Stimulated activated memory B cell treated with anti-CD40 and anti-IgM and Interleukin-4, amounts not matched to agents 10 μg/mL and 1 μg/mL and 100 μg/mL, for 72 hours (primary cell): ENCODE measurements around the gene LRRC3.

Source experiments
- ATAC-seq: fragments of 150-1000 bp; cut with Tn5 transposase; 2 replicates; pipeline ENCODE4 v1.10.0; 2021
- H3K27ac Mint-ChIP-seq: one replicate; pipeline ENCODE4 v1.8.0; 2022; ENCODE audit warnings: mild to moderate bottlenecking, mixed read lengths
- H3K27me3 Mint-ChIP-seq: one replicate; pipeline ENCODE4 v1.8.0; 2022; ENCODE audit warnings: mixed read lengths
- H3K36me3 Mint-ChIP-seq: one replicate; pipeline ENCODE4 v1.8.0; 2022; ENCODE audit warnings: mixed read lengths
- H3K4me1 Mint-ChIP-seq: one replicate; pipeline ENCODE4 v1.8.0; 2022; ENCODE audit warnings: mixed read lengths
- H3K4me3 Mint-ChIP-seq: one replicate; pipeline ENCODE4 v1.8.0; 2022; ENCODE audit warnings: mild to moderate bottlenecking, moderate library complexity, mixed read lengths
- H3K9me3 Mint-ChIP-seq: one replicate; pipeline ENCODE4 v1.8.0; 2022; ENCODE audit warnings: mixed read lengths

Gene LRRC3

GRCh38 chr21:44420416-44421205 is 34.7 kb upstream of the LRRC3 start:
- no peak for ATAC-seq
- Mint-ChIP-seq H3K27ac (no peak overlapping the region), H3K4me3 (no peak overlapping the region), H3K4me1 (peaks cover 11% of the 10 kb centered on the region), H3K36me3 (peaks cover 8% of the 10 kb centered on the region), H3K27me3 (no peaks in the 10 kb centered on the region), H3K9me3 (peaks cover 7% of the 10 kb centered on the region)

- Mint-ChIP-seq H3K4me3 (no peak overlapping the region), H3K36me3 (peaks cover 8% of the 10 kb centered on the region), H3K9me3 (peaks cover 7% of the 10 kb centered on the region), H3K27ac (no peak overlapping the region), H3K27me3 (no peaks in the 10 kb centered on the region), H3K4me1 (peaks cover 11% of the 10 kb centered on the region)
- no peak for ATAC-seq
Measured at GRCh38 chr21:44421901-44422840, 33.1 kb upstream of the LRRC3 start.

- Mint-ChIP-seq H3K27ac (peak overlapping the region; percentile 80), H3K36me3 (peaks cover 8% of the 10 kb centered on the region), H3K4me3 (peak overlapping the region; percentile 35), H3K9me3 (peaks cover 7% of the 10 kb centered on the region), H3K4me1 (peaks cover 11% of the 10 kb centered on the region), H3K27me3 (no peaks in the 10 kb centered on the region)
- ATAC-seq = peak; percentile 61
Measured at GRCh38 chr21:44423312-44423821, 31.9 kb upstream of the LRRC3 start.

GRCh38 chr21:44423941-44424607 is 31.2 kb upstream of the LRRC3 start:
- peak overlapping the region; percentile 80 for H3K27ac Mint-ChIP-seq
- ATAC-seq = no peak
- H3K9me3 Mint-ChIP-seq = peaks cover 10% of the 10 kb centered on the region
- peaks cover 11% of the 10 kb centered on the region for H3K4me1 Mint-ChIP-seq
- H3K27me3 Mint-ChIP-seq = no peaks in the 10 kb centered on the region
- H3K36me3 Mint-ChIP-seq = peaks cover 7% of the 10 kb centered on the region
- peak overlapping the region; percentile 5 for H3K4me3 Mint-ChIP-seq

GRCh38 chr21:44424608-44425306 is 30.6 kb upstream of the LRRC3 start:
- ATAC-seq = no peak
- Mint-ChIP-seq H3K27me3 (no peaks in the 10 kb centered on the region), H3K36me3 (peaks cover under 1% of the 10 kb centered on the region), H3K27ac (no peak overlapping the region), H3K4me3 (peak overlapping the region; percentile 5), H3K9me3 (peaks cover 7% of the 10 kb centered on the region), H3K4me1 (peaks cover 11% of the 10 kb centered on the region)

GRCh38 chr21:44425307-44425894 is 29.9 kb upstream of the LRRC3 start:
- peak overlapping the region; percentile 43 for H3K4me3 Mint-ChIP-seq
- no peak for ATAC-seq
- no peaks in the 10 kb centered on the region for H3K27me3 Mint-ChIP-seq
- peaks cover 11% of the 10 kb centered on the region for H3K4me1 Mint-ChIP-seq
- no peak overlapping the region for H3K27ac Mint-ChIP-seq
- no peaks in the 10 kb centered on the region for H3K36me3 Mint-ChIP-seq
- peaks cover 9% of the 10 kb centered on the region for H3K9me3 Mint-ChIP-seq

GRCh38 chr21:44425895-44426662 is 29.2 kb upstream of the LRRC3 start:
- no peak for ATAC-seq
- peak overlapping the region; percentile 43 for H3K4me3 Mint-ChIP-seq
- peaks cover 4% of the 10 kb centered on the region for H3K36me3 Mint-ChIP-seq
- peaks cover 13% of the 10 kb centered on the region for H3K9me3 Mint-ChIP-seq
- no peaks in the 10 kb centered on the region for H3K27me3 Mint-ChIP-seq
- H3K4me1 Mint-ChIP-seq = peaks cover 11% of the 10 kb centered on the region
- H3K27ac Mint-ChIP-seq = no peak overlapping the region

GRCh38 chr21:44426663-44427191 is 28.6 kb upstream of the LRRC3 start:
- H3K27ac Mint-ChIP-seq = no peak overlapping the region
- H3K4me3 Mint-ChIP-seq = no peak overlapping the region
- peaks cover 11% of the 10 kb centered on the region for H3K4me1 Mint-ChIP-seq
- peaks cover 11% of the 10 kb centered on the region for H3K36me3 Mint-ChIP-seq
- no peaks in the 10 kb centered on the region for H3K27me3 Mint-ChIP-seq
- ATAC-seq = no peak
- peaks cover 18% of the 10 kb centered on the region for H3K9me3 Mint-ChIP-seq

- Mint-ChIP-seq H3K9me3 (peaks cover 21% of the 10 kb centered on the region), H3K36me3 (peaks cover 14% of the 10 kb centered on the region), H3K4me1 (peaks cover 11% of the 10 kb centered on the region), H3K27ac (no peak overlapping the region), H3K4me3 (no peak overlapping the region), H3K27me3 (no peaks in the 10 kb centered on the region)
- no peak for ATAC-seq
Measured at GRCh38 chr21:44427241-44428120, 27.8 kb upstream of the LRRC3 start.

GRCh38 chr21:44428281-44428960 is 26.9 kb upstream of the LRRC3 start:
- H3K27me3 Mint-ChIP-seq = no peaks in the 10 kb centered on the region
- H3K27ac Mint-ChIP-seq = no peak overlapping the region
- H3K4me1 Mint-ChIP-seq = peaks cover 5% of the 10 kb centered on the region
- H3K9me3 Mint-ChIP-seq = peaks cover 21% of the 10 kb centered on the region
- no peak for ATAC-seq
- no peak overlapping the region for H3K4me3 Mint-ChIP-seq
- H3K36me3 Mint-ChIP-seq = peaks cover 14% of the 10 kb centered on the region

- Mint-ChIP-seq H3K27ac (no peak overlapping the region), H3K4me3 (no peak overlapping the region), H3K36me3 (peaks cover 14% of the 10 kb centered on the region), H3K9me3 (peaks cover 21% of the 10 kb centered on the region), H3K4me1 (no peaks in the 10 kb centered on the region), H3K27me3 (no peaks in the 10 kb centered on the region)
- no peak for ATAC-seq
Measured at GRCh38 chr21:44429894-44430293, 25.4 kb upstream of the LRRC3 start.

- Mint-ChIP-seq H3K27ac (no peak overlapping the region), H3K27me3 (no peaks in the 10 kb centered on the region), H3K9me3 (peaks cover 21% of the 10 kb centered on the region), H3K4me3 (no peak overlapping the region), H3K36me3 (peaks cover 24% of the 10 kb centered on the region), H3K4me1 (no peaks in the 10 kb centered on the region)
- ATAC-seq = no peak
Measured at GRCh38 chr21:44431300-44431699, 24.0 kb upstream of the LRRC3 start.
